GM10266 (cell line): ENCODE data around the gene KDM4B.

Experiments
- DNase-seq: peaks from one replicate; pipeline ENCODE4 v3.0.0; 2012; ENCODE audit errors: extremely low spot score
- CTCF ChIP-seq: IDR thresholded peaks from 2 replicates; pipeline ENCODE4 v1.5.1; 2012; ENCODE audit warnings: mild to moderate bottlenecking, low read depth; ENCODE audit not compliant: control insufficient read depth, insufficient read depth; ENCODE audit errors: missing control alignments

The KDM4B gene

GRCh38 chr19:4976401-4977298, 7.7 kb downstream of the KDM4B start:
- TF ChIP-seq CTCF = peak; percentile 14
- DNase-seq = no peak

GRCh38 chr19:4977299-4978174, 8.6 kb downstream of the KDM4B start:
- no peak for TF ChIP-seq CTCF
- DNase-seq = no peak

GRCh38 chr19:4979211-4979807, 10.4 kb downstream of the KDM4B start:
- DNase-seq = no peak
- no peak for TF ChIP-seq CTCF

- no peak for DNase-seq
- no peak for TF ChIP-seq CTCF
These were observed 11.2 kb downstream of the KDM4B start for GRCh38 chr19:4980067-4980466.

GRCh38 chr19:4980838-4981680, 12.1 kb downstream of the KDM4B start:
- no peak for DNase-seq

More at GRCh38 chr19:4980838-4981680, 12.1 kb downstream of the KDM4B start:
- TF ChIP-seq CTCF = no peak
